Suprapubic skin (tissue), 3 donors: ENCODE results near the gene CXorf51B.
"Not testable (repeated sequence)": the region's sequence is repeated elsewhere in the genome, so short reads cannot be mapped to it uniquely, and the experiment has no call there.

Source experiments
- POLR2A ChIP-seq, 2 donors: fragments of 450-650 bp; IDR thresholded peaks; one replicate each; pipeline ENCODE4 v1.6.1; 2017; ENCODE audit warnings: antibody characterized with exemption in 2 of 2, mild to moderate bottlenecking in 2 of 2, moderate library complexity in 2 of 2
- TF ChIP-seq, protein P1 (sequence below), 2 donors: fragments of 200-600 bp in 1 of 2; fragments of 450-650 bp in 1 of 2; sonication (generic) in 1 of 2; IDR thresholded peaks; one replicate each; pipeline ENCODE4 v1.5.1; 2016 to 2019; ENCODE audit warnings: antibody characterized with exemption in 2 of 2, mild to moderate bottlenecking in 1 of 2, moderate library complexity in 1 of 2

DNA sequence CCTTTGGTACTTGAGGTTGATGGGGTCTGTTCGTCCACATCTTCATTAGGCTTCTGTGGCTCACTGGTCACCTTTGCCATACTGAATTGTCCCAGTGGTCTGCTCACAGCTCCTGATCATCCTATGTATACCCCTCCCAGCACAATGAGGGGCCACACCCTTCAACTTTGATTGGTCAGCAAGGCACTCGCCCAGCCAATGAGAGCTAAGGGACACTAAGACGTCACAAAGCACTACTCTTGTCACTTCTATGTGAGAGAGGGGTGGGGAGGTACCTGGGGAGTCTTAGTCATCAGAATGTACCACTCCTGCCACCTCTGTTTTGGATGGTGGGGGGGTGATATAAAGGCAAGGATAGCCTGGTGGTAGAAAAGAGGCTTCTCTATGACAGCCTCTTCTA is 5.1 kb downstream of the CXorf51B start, which contains the start of gene CXorf51A:
- TF ChIP-seq POLR2A (IDR thresholded peaks at IDR 0.05) = not testable (repeated sequence)
- TF ChIP-seq, protein P1, sequence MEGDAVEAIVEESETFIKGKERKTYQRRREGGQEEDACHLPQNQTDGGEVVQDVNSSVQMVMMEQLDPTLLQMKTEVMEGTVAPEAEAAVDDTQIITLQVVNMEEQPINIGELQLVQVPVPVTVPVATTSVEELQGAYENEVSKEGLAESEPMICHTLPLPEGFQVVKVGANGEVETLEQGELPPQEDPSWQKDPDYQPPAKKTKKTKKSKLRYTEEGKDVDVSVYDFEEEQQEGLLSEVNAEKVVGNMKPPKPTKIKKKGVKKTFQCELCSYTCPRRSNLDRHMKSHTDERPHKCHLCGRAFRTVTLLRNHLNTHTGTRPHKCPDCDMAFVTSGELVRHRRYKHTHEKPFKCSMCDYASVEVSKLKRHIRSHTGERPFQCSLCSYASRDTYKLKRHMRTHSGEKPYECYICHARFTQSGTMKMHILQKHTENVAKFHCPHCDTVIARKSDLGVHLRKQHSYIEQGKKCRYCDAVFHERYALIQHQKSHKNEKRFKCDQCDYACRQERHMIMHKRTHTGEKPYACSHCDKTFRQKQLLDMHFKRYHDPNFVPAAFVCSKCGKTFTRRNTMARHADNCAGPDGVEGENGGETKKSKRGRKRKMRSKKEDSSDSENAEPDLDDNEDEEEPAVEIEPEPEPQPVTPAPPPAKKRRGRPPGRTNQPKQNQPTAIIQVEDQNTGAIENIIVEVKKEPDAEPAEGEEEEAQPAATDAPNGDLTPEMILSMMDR (IDR thresholded peaks at IDR 0.05) = not testable (repeated sequence)
